MCF 10A (cell line): Measurements from ENCODE around the gene OBSCN. TPM values are rescaled to one million over a fixed set of nuclear protein-coding genes. Genes with fewer than 3 reads are reported as not detected.

ENCODE experiments used
- BruUV-seq: library from RNA; stranded (reverse); fragments of 400-500 nt; replicated peaks from 2 replicates; lab custom pipeline; 2021; lab: Mats Ljungman, UMichigan
- CTCF ChIA-PET: fragments of 300-600 bp; sonication (Branson Sonifier 250); formaldehyde crosslinking; extraction: SDS; loops from one replicate; lab custom pipeline; 2021; ENCODE audit warnings: antibody characterized with exemption, inconsistent platforms; lab: Yijun Ruan, JAX
- POLR2A ChIA-PET: fragments of 300-600, 350-650 bp; sonication (Branson Sonifier 250); formaldehyde crosslinking; extraction: SDS; loops from one replicate; lab custom pipeline; 2020; ENCODE audit warnings: antibody characterized with exemption, inconsistent platforms; lab: Yijun Ruan, JAX
- DNase-seq: peaks from one replicate; pipeline ENCODE4 v3.0.0-alpha.2; 2018; ENCODE audit not compliant: unreplicated experiment
- H3K27ac Mint-ChIP-seq: one replicate; pipeline ENCODE4 v1.8.0; 2022; ENCODE audit warnings: mild to moderate bottlenecking, low read depth, mixed read lengths; ENCODE audit not compliant: unreplicated experiment
- H3K27me3 Mint-ChIP-seq: one replicate; pipeline ENCODE4 v1.8.0; 2022; ENCODE audit warnings: mixed read lengths; ENCODE audit not compliant: insufficient read depth, unreplicated experiment
- H3K36me3 Mint-ChIP-seq: one replicate; pipeline ENCODE4 v1.8.0; 2022; ENCODE audit warnings: mild to moderate bottlenecking, moderate library complexity, mixed read lengths; ENCODE audit not compliant: insufficient read depth, unreplicated experiment
- H3K4me1 Mint-ChIP-seq: one replicate; pipeline ENCODE4 v1.8.0; 2022; ENCODE audit warnings: mixed read lengths; ENCODE audit not compliant: insufficient read depth, unreplicated experiment
- H3K4me3 Mint-ChIP-seq: one replicate; pipeline ENCODE4 v1.8.0; 2022; ENCODE audit warnings: mild to moderate bottlenecking, moderate library complexity, mixed read lengths; ENCODE audit not compliant: unreplicated experiment
- H3K9me3 Mint-ChIP-seq: one replicate; pipeline ENCODE4 v1.8.0; 2022; ENCODE audit warnings: mixed read lengths; ENCODE audit not compliant: unreplicated experiment
- CTCF ChIP-seq: fragments of 200-600 bp; IDR thresholded peaks from one replicate; pipeline ENCODE4 v1.8.0; 2022; ENCODE audit warnings: antibody characterized with exemption, mild to moderate bottlenecking; ENCODE audit not compliant: unreplicated experiment
- intact Hi-C: fragments of 100-400 bp; cut with micrococcal nuclease; formaldehyde crosslinking; loops from 2 replicates; pipeline ENCODE4 v1.14.1; 2022
- total RNA-seq: library from RNA; stranded (reverse); gene quantifications from 2 replicates; pipeline ENCODE4 v1.2.3, GENCODE V29; 2022

Gene OBSCN
- total RNA-seq, 1 experiment from 2014 or later = 22.6 TPM

GRCh38 chr1:228335406-228336307, 127.8 kb downstream of the OBSCN start:
- no peak overlapping the region for H3K27ac Mint-ChIP-seq
- POLR2A ChIA-PET = no interaction called here
- no peak for TF ChIP-seq CTCF

GRCh38 chr1:228336308-228337030, 128.6 kb downstream of the OBSCN start:
- DNase-seq = no peak
- H3K36me3 Mint-ChIP-seq = no peaks in the 10 kb centered on the region
- H3K4me1 Mint-ChIP-seq = no peaks in the 10 kb centered on the region
- H3K4me3 Mint-ChIP-seq = no peak overlapping the region
- TF ChIP-seq CTCF = no peak
- no TSS peak for BruUV-seq
- no peaks in the 10 kb centered on the region for H3K9me3 Mint-ChIP-seq
- ChIA-PET CTCF (interaction anchor here (0.6 kb wide), 1 partner anchor 109 kb away, joined by 3 read pairs; no protein-coding TSS in a partner anchor), POLR2A (no interaction called here)
- no peak overlapping the region for H3K27ac Mint-ChIP-seq
- H3K27me3 Mint-ChIP-seq = no peaks in the 10 kb centered on the region
- intact Hi-C loops = no loop called here

More at GRCh38 chr1:228335406-228336307, 127.8 kb downstream of the OBSCN start:
- intact Hi-C loops = no loop called here
- Mint-ChIP-seq H3K4me1 (no peaks in the 10 kb centered on the region), H3K4me3 (no peak overlapping the region), H3K9me3 (no peaks in the 10 kb centered on the region), H3K27me3 (no peaks in the 10 kb centered on the region), H3K36me3 (no peaks in the 10 kb centered on the region)
- no peak for DNase-seq
- CTCF ChIA-PET = interaction anchor here (0.6 to 0.7 kb wide), 3 partner anchors 12 to 108 kb away, joined by 3 to 8 read pairs (median 4); no protein-coding TSS in a partner anchor
- BruUV-seq = no TSS peak

GRCh38 chr1:228337031-228337564, 129.3 kb downstream of the OBSCN start:
- no peak overlapping the region for H3K27ac Mint-ChIP-seq
- intact Hi-C loops = no loop called here
- CTCF ChIA-PET = no interaction called here

More at GRCh38 chr1:228337031-228337564, 129.3 kb downstream of the OBSCN start:
- no peak for TF ChIP-seq CTCF
- no TSS peak for BruUV-seq
- no peak overlapping the region for H3K4me3 Mint-ChIP-seq
- H3K36me3 Mint-ChIP-seq = no peaks in the 10 kb centered on the region
- H3K9me3 Mint-ChIP-seq = no peaks in the 10 kb centered on the region
- no peaks in the 10 kb centered on the region for H3K4me1 Mint-ChIP-seq
- no peak for DNase-seq
- H3K27me3 Mint-ChIP-seq = no peaks in the 10 kb centered on the region
- POLR2A ChIA-PET = no interaction called here
